K562 (cell line): ENCODE data around the gene BTBD2. TPM values are rescaled to one million over a fixed set of nuclear protein-coding genes. Genes with fewer than 3 reads are reported as not detected.

Experiments used
- BACH1 ChIP-seq: fragments of 200-800 bp; sonication (Bioruptor generic); IDR thresholded peaks from 2 replicates; pipeline ENCODE4 v1.6.1; 2016; ENCODE audit warnings: missing genetic modification characterization, missing compliant biosample characterization
- BMI1 ChIP-seq: fragments of 150-350 bp; IDR thresholded peaks from 2 replicates; pipeline ENCODE4 v1.6.1; 2014; ENCODE audit warnings: low read length
- CBX1 ChIP-seq: sonication (generic); IDR thresholded peaks from 2 replicates; pipeline ENCODE4 v1.6.1; 2016; ENCODE audit warnings: antibody characterized with exemption, low read depth, mild to moderate bottlenecking
- CTBP1 ChIP-seq: fragments of 450-650 bp; IDR thresholded peaks from 2 replicates; pipeline ENCODE4 v1.6.1; 2016; ENCODE audit warnings: borderline replicate concordance
- CXXC5 ChIP-seq: fragments of 250-450 bp; sonication (Bioruptor Pico); IDR thresholded peaks from 2 replicates; pipeline ENCODE4 v1.8.0; 2022; ENCODE audit warnings: inconsistent platforms, mild to moderate bottlenecking, moderate library complexity
- ELF1 ChIP-seq: fragments of 200-800 bp; sonication (Bioruptor generic); IDR thresholded peaks from 2 replicates; pipeline ENCODE4 v1.6.1; 2016; ENCODE audit warnings: missing genetic modification characterization, missing compliant biosample characterization
- FOXA1 ChIP-seq: fragments of 450-650 bp; IDR thresholded peaks from 2 replicates; pipeline ENCODE4 v1.6.1; 2016; ENCODE audit warnings: mild to moderate bottlenecking, borderline replicate concordance
- HDAC2 ChIP-seq: fragments of 450-650 bp; IDR thresholded peaks from 2 replicates; pipeline ENCODE4 v1.6.1; 2016; ENCODE audit warnings: mild to moderate bottlenecking
- IRF2 ChIP-seq: sonication (generic); formaldehyde crosslinking; IDR thresholded peaks from 2 replicates; pipeline ENCODE4 v1.8.1; 2022; ENCODE audit warnings: mild to moderate bottlenecking, missing genetic modification reagents
- KDM1A ChIP-seq, 2 experiments: fragments of 450-650 bp; IDR thresholded peaks; 2 replicates each; pipeline ENCODE4 v1.6.1; 2016; ENCODE audit warnings: mild to moderate bottlenecking in 2 of 2
- KLF16 ChIP-seq: IDR thresholded peaks from 2 replicates; pipeline ENCODE4 v1.6.1; 2016; ENCODE audit warnings: antibody characterized with exemption
- MCM3 ChIP-seq: fragments of 450-650 bp; IDR thresholded peaks from 2 replicates; pipeline ENCODE4 v1.6.1; 2016
- MYBL2 ChIP-seq, 2 experiments: fragments of 450-650 bp in 1 of 2; sonication (generic) in 1 of 2; formaldehyde crosslinking in 1 of 2; IDR thresholded peaks; 2 replicates each; pipeline versions ENCODE4 v1.6.1 to v1.8.1; 2017 to 2022; ENCODE audit warnings: borderline replicate concordance in 1 of 2, inconsistent platforms in 1 of 2, low read depth in 1 of 2, mild to moderate bottlenecking in 1 of 2, missing genetic modification reagents in 1 of 2, moderate library complexity in 1 of 2
- NFATC3 ChIP-seq: fragments of 450-650 bp; IDR thresholded peaks from 2 replicates; pipeline ENCODE4 v1.6.1; 2017; ENCODE audit warnings: mild to moderate bottlenecking
- TEAD2 ChIP-seq: fragments of 450-650 bp; IDR thresholded peaks from 2 replicates; pipeline ENCODE4 v1.6.1; 2016; ENCODE audit warnings: missing genetic modification characterization, control low read depth, missing compliant biosample characterization
- U2AF2 ChIP-seq: fragments of 200-400 bp; formaldehyde crosslinking; optimal IDR thresholded peaks from 2 replicates; pipeline ENCODE3; 2017; ENCODE audit warnings: low read depth, mild to moderate bottlenecking, low read length
- XRCC3 ChIP-seq: fragments of 450-650 bp; IDR thresholded peaks from 2 replicates; pipeline ENCODE4 v1.6.1; 2017; ENCODE audit warnings: mild to moderate bottlenecking, moderate library complexity
- ZC3H4 ChIP-seq: sonication (generic); formaldehyde crosslinking; IDR thresholded peaks from 2 replicates; pipeline ENCODE4 v1.9.0; 2021; ENCODE audit warnings: missing genetic modification reagents, borderline replicate concordance
- ZC3H8 ChIP-seq: fragments of 450-650 bp; IDR thresholded peaks from 2 replicates; pipeline ENCODE4 v1.6.1; 2017
- ZNF282 ChIP-seq: sonication (generic); formaldehyde crosslinking; IDR thresholded peaks from 2 replicates; pipeline ENCODE4 v1.8.1; 2023; ENCODE audit warnings: missing genetic modification reagents
- ZNF316 ChIP-seq: fragments of 450-650 bp; IDR thresholded peaks from 2 replicates; pipeline ENCODE4 v1.6.1; 2016
- ZNF41 ChIP-seq: fragments of 250-450 bp; sonication (Bioruptor Pico); conservative IDR thresholded peaks from 2 replicates; pipeline ENCODE4 v1.4.0; 2020; ENCODE audit warnings: mild to moderate bottlenecking
- ZNF695 ChIP-seq: fragments of 450-650 bp; formaldehyde crosslinking; IDR thresholded peaks from 2 replicates; pipeline ENCODE4 v1.4.0; 2020; ENCODE audit warnings: mild to moderate bottlenecking, moderate library complexity
- ZNF707 ChIP-seq: fragments of 250-450 bp; sonication (Bioruptor Pico); conservative IDR thresholded peaks from 2 replicates; pipeline ENCODE4 v1.8.0; 2022; ENCODE audit warnings: inconsistent platforms, mild to moderate bottlenecking, moderate library complexity
- polyA plus RNA-seq, 8 experiments: library from polyadenylated mRNA; depleted of rRNA in 4 of 8; stranded (reverse) in 5 of 8; unstranded in 3 of 8; fragments of >200 nt; fragmentation: Nextera tagmentation in 2 of 8; fragmentation: Illumina TruSeq in 1 of 8; extraction: Ambion mirVana in 2 of 8; extraction: Trizol in 1 of 8; gene quantifications; 2 replicates each; pipeline versions ENCODE4 v1.2.1 to v1.2.3, GENCODE V29; 2011 to 2014; ENCODE audit warnings: inconsistent platforms in 1 of 8, missing spikeins in 1 of 8
- total RNA-seq, 7 experiments: library from RNA; depleted of rRNA in 6 of 7; stranded (reverse); fragments of >200 nt in 6 of 7; fragmentation: Illumina TruSeq in 2 of 7; extraction: Trizol in 2 of 7; gene quantifications; 2 replicates each; pipeline versions ENCODE4 v1.2.1 to v1.2.3, GENCODE V29; 2011 to 2021; ENCODE audit warnings: low replicate concordance in 1 of 7
- TF ChIP-seq, protein P1 (sequence below): sonication (generic); formaldehyde crosslinking; IDR thresholded peaks from 2 replicates; pipeline ENCODE4 v1.8.1; 2022; ENCODE audit warnings: missing genetic modification reagents
- TF ChIP-seq, protein P2 (sequence below): IDR thresholded peaks from 2 replicates; pipeline ENCODE4 v1.6.1; 2011; ENCODE audit not compliant: insufficient read length; ENCODE audit errors: extremely low read depth

BTBD2 gene
- total and polyA plus RNA-seq, 9 of the 15 experiments (the other 6 are each of a cell fraction or from before 2014, with no cell fraction given) = 0.10 to 15.6 (median 6.9) TPM

DNA sequence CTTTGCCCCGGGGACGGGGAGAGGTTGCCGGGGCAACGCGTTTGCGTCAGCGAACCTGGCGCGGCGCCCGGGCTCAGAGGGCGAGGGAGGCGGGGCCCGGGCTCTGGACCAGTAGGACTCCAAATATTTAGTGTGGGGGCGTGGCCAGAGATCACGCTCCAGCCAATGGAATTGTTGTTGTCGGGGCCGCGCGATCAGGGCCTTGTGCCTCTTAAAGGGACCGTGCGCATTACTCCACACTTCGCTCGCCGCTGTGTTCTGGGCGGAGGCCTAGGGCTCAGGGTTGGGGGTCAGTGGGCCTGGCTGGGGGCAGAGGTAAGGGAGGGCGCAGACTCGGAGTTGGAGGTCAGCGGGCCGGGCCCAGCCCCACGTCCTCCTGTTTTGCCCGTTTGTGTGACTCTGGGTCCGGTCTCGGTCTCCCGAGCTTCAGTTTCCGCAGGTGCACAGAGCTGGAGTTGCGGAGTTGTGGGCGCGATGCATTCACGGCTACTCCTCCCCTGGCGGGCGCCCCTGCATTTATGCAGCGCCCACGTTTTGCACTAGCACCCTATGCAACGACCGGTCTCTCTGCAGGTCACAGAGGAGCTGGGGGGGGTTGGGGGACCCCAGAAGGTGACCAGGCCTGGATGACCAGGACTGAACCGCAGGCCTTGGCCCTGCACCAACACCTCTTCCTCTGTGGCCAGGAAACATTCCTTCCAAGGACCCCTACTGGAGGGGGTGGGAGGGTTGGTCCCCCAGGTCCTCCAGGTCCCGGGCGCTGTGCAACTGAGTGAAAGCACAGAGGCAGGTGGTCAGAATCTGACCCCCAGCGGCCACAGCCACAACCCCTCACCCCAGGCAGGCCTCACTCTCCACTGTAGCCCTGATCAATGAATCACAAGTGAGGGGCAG is 46.2 kb upstream of the BTBD2 start (continued):
- TF ChIP-seq TEAD2 (tag) (no peak), KDM1A (IDR thresholded peaks at IDR 0.05) (no peak), ZNF316 (no peak), IRF2 (CRISPR knock-in tag) (no peak), CXXC5 (CRISPR knock-in tag) (no peak; the same call in 1 of the 2 replicates), U2AF2 (no peak), ZNF282 (CRISPR knock-in tag) (no peak), ZNF41 (no peak), MYBL2 (IDR thresholded peaks at IDR 0.05; ENCODE audit: low read depth) (no peak), MYBL2 (CRISPR knock-in tag; IDR thresholded peaks at IDR 0.05; ENCODE audit: borderline replicate concordance) (no peak), ZNF707 (no peak), HDAC2 (no peak), CBX1 (0 out of 2 replicates have a peak, but pooled peaks have one; percentile 18), NFATC3 (no peak), ZC3H8 (no peak), XRCC3 (no peak), FOXA1 (no peak), ZC3H4 (CRISPR knock-in tag) (peak; percentile 97), KLF16 (no peak), BACH1 (no peak; the same call in 1 of the 2 replicates), BMI1 (peak; percentile 86), CTBP1 (no peak), ZNF695 (CRISPR knock-in tag) (no peak), MCM3 (no peak), ELF1 (no peak)
- TF ChIP-seq, protein P1, sequence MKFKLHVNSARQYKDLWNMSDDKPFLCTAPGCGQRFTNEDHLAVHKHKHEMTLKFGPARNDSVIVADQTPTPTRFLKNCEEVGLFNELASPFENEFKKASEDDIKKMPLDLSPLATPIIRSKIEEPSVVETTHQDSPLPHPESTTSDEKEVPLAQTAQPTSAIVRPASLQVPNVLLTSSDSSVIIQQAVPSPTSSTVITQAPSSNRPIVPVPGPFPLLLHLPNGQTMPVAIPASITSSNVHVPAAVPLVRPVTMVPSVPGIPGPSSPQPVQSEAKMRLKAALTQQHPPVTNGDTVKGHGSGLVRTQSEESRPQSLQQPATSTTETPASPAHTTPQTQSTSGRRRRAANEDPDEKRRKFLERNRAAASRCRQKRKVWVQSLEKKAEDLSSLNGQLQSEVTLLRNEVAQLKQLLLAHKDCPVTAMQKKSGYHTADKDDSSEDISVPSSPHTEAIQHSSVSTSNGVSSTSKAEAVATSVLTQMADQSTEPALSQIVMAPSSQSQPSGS (CRISPR knock-in tag) = no peak
- TF ChIP-seq, protein P2, sequence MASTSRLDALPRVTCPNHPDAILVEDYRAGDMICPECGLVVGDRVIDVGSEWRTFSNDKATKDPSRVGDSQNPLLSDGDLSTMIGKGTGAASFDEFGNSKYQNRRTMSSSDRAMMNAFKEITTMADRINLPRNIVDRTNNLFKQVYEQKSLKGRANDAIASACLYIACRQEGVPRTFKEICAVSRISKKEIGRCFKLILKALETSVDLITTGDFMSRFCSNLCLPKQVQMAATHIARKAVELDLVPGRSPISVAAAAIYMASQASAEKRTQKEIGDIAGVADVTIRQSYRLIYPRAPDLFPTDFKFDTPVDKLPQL = peak; percentile 31
